Fibroblast of lung (primary cell): ENCODE data around the gene NKAIN2.

Source experiments
- EZH2 ChIP-seq: IDR thresholded peaks from 2 replicates; pipeline ENCODE4 v1.5.1; 2012; ENCODE audit warnings: low read length, control low read depth, mild to moderate bottlenecking; ENCODE audit errors: missing control alignments
- TF ChIP-seq, protein P1 (sequence below), 2 donors: IDR thresholded peaks in 1 of 2; conservative IDR thresholded peaks in 1 of 2; 1 replicate in 1 of 2; 2 replicates in 1 of 2; pipeline ENCODE4 v1.5.1; 2011 to 2012; ENCODE audit warnings: low read length in 2 of 2, control low read depth in 1 of 2, inconsistent platforms in 1 of 2, low read depth in 1 of 2, mild to moderate bottlenecking in 1 of 2

DNA sequence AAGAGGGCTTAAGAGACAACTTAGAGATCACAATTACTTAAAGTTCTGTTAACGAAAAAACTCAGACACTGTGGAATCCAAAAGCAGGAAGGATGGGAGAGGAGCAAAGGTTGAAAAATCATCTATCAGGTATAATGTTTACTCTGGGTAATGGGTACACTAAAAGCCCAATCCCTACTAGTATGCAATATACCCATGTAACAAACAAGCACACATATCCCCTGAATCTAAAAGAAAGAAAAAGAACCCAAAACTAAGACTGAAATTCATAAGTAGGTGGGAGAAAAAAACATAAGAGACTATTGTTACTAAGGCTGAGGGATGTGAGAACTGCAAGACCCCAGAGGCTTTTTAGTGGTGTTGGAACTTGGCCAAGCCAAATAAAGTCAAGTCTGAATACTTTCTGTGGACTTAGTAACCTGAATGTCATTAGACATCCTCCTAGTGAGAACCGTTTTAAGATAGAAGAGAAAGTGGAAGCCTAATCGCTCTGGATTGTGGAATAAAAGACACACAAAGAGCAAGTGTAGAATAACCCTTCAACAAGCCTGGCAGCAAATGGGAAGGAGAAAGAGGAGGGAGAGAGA, 969.2 kb downstream of the NKAIN2 start:
- TF ChIP-seq, protein P1, sequence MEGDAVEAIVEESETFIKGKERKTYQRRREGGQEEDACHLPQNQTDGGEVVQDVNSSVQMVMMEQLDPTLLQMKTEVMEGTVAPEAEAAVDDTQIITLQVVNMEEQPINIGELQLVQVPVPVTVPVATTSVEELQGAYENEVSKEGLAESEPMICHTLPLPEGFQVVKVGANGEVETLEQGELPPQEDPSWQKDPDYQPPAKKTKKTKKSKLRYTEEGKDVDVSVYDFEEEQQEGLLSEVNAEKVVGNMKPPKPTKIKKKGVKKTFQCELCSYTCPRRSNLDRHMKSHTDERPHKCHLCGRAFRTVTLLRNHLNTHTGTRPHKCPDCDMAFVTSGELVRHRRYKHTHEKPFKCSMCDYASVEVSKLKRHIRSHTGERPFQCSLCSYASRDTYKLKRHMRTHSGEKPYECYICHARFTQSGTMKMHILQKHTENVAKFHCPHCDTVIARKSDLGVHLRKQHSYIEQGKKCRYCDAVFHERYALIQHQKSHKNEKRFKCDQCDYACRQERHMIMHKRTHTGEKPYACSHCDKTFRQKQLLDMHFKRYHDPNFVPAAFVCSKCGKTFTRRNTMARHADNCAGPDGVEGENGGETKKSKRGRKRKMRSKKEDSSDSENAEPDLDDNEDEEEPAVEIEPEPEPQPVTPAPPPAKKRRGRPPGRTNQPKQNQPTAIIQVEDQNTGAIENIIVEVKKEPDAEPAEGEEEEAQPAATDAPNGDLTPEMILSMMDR (conservative IDR thresholded peaks at IDR 0.05 in 1 of 2, IDR thresholded peaks at IDR 0.05 in 1 of 2; ENCODE audit: low read depth in 1 of 2, low read length in 2 of 2): no peak
- TF ChIP-seq EZH2: no peak
